PFSK-1 (cell line): ENCODE data around the gene FER1L5.

Experiments used
- POLR2AphosphoS5 ChIP-seq: IDR thresholded peaks from 2 replicates; pipeline ENCODE4 v1.6.1; 2012; ENCODE audit warnings: low read depth, mild to moderate bottlenecking, control low read depth, low read length, moderate library complexity
- SIN3A ChIP-seq: IDR thresholded peaks from 2 replicates; pipeline ENCODE4 v1.6.1; 2012; ENCODE audit warnings: mild to moderate bottlenecking, low read length, moderate library complexity, borderline replicate concordance; ENCODE audit not compliant: insufficient read depth
- TAF1 ChIP-seq: IDR thresholded peaks from 2 replicates; pipeline ENCODE4 v1.6.1; 2012; ENCODE audit warnings: low read length, control low read depth, borderline replicate concordance; ENCODE audit not compliant: insufficient read depth
- TF ChIP-seq, protein P1 (sequence below), 2 experiments: IDR thresholded peaks; 2 replicates each; pipeline versions ENCODE4 v1.6.1 to v1.8.0; 2011 to 2012; ENCODE audit warnings: low read depth in 2 of 2, low read length in 2 of 2, control low read depth in 1 of 2, inconsistent platforms in 1 of 2, mild to moderate bottlenecking in 1 of 2, moderate library complexity in 1 of 2; ENCODE audit not compliant: insufficient read depth in 1 of 2

DNA sequence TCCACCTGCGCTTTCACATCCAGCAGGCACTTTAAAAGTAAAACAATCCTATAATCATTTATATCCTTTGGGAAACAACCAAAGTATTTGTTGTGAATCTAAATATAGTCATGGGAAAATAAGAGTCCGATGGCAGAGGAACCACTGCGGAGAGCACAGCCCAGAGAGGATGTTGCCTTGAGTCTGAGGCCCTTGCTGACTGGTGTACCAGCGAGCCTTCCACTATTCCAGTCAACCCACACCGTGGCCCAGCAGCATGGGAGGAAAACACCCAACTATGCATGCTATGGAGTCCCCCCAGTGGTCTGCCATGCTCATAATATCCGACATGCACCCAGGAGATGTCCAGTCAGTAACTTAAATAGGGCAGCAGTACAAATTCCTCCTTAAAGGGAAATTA lies 26.0 kb upstream of the FER1L5 start:
- TF ChIP-seq POLR2AphosphoS5, result no peak
- no peak for TF ChIP-seq TAF1
- TF ChIP-seq, protein P1, sequence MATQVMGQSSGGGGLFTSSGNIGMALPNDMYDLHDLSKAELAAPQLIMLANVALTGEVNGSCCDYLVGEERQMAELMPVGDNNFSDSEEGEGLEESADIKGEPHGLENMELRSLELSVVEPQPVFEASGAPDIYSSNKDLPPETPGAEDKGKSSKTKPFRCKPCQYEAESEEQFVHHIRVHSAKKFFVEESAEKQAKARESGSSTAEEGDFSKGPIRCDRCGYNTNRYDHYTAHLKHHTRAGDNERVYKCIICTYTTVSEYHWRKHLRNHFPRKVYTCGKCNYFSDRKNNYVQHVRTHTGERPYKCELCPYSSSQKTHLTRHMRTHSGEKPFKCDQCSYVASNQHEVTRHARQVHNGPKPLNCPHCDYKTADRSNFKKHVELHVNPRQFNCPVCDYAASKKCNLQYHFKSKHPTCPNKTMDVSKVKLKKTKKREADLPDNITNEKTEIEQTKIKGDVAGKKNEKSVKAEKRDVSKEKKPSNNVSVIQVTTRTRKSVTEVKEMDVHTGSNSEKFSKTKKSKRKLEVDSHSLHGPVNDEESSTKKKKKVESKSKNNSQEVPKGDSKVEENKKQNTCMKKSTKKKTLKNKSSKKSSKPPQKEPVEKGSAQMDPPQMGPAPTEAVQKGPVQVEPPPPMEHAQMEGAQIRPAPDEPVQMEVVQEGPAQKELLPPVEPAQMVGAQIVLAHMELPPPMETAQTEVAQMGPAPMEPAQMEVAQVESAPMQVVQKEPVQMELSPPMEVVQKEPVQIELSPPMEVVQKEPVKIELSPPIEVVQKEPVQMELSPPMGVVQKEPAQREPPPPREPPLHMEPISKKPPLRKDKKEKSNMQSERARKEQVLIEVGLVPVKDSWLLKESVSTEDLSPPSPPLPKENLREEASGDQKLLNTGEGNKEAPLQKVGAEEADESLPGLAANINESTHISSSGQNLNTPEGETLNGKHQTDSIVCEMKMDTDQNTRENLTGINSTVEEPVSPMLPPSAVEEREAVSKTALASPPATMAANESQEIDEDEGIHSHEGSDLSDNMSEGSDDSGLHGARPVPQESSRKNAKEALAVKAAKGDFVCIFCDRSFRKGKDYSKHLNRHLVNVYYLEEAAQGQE (IDR thresholded peaks at IDR 0.05; ENCODE audit: insufficient read depth in 1 of 2, low read depth in 2 of 2, low read length in 2 of 2), result no peak
- no peak for TF ChIP-seq SIN3A
